Stimulated activated CD8-positive, alpha-beta memory T cell treated with anti-CD3 and anti-CD28 coated beads, Interleukin-15, amount 100 ng/mL, for 48 hours (primary cell): ENCODE data around the gene HAPLN2.

Experiments
- DNase-seq, 2 donors: peaks; one replicate each; pipeline ENCODE4 v3.0.0-alpha.2; 2020; ENCODE audit warnings: low read depth in 2 of 2

Gene HAPLN2

GRCh38 chr1:156662800-156663055 is 43.5 kb downstream of the HAPLN2 start:
- no peak for DNase-seq

- no peak for DNase-seq
Measured at GRCh38 chr1:156663178-156663577, 44.0 kb downstream of the HAPLN2 start.

GRCh38 chr1:156664046-156664766 is 45.0 kb downstream of the HAPLN2 start:
- DNase-seq, result no peak

GRCh38 chr1:156664767-156665411 is 45.7 kb downstream of the HAPLN2 start:
- no peak for DNase-seq

GRCh38 chr1:156665539-156665938 is 46.3 kb downstream of the HAPLN2 start:
- no peak for DNase-seq

GRCh38 chr1:156666862-156667609 is 47.8 kb downstream of the HAPLN2 start:
- no peak for DNase-seq

GRCh38 chr1:156667610-156667967 is 48.4 kb downstream of the HAPLN2 start:
- DNase-seq, result no peak

- DNase-seq, result no peak
Measured at GRCh38 chr1:156667968-156668709, 48.9 kb downstream of the HAPLN2 start.

- DNase-seq, result no peak
Measured at GRCh38 chr1:156668801-156669637, 49.8 kb downstream of the HAPLN2 start.

GRCh38 chr1:156669794-156670193 is 50.6 kb downstream of the HAPLN2 start:
- DNase-seq, result no peak

- DNase-seq, result no peak
Measured at GRCh38 chr1:156670359-156670758, 51.1 kb downstream of the HAPLN2 start.

- no peak for DNase-seq
Measured at GRCh38 chr1:156670791-156671190, 51.6 kb downstream of the HAPLN2 start.

- DNase-seq, result no peak
Measured at GRCh38 chr1:156671804-156672203, 52.6 kb downstream of the HAPLN2 start.

- no peak for DNase-seq
Measured at GRCh38 chr1:156673387-156674121, 54.3 kb downstream of the HAPLN2 start.
